Natural killer cell (primary cell): ENCODE measurements around the gene HLA-DPA1. TPM values are rescaled to one million over a fixed set of nuclear protein-coding genes. Genes with fewer than 3 reads are reported as not detected.
A peak's percentile ranks its signal among the peaks of the same experiment; 100 is the strongest.

Experiments used
- ATAC-seq, 3 donors: fragments of 150-1000 bp in 2 of 3; fragments of 200-7000 bp in 1 of 3; cut with Tn5 transposase; 1 replicate in 1 of 3; 2 replicates in 2 of 3; pipeline ENCODE4 v1.10.0; 2021; ENCODE audit warnings: mild to moderate bottlenecking in 2 of 3, moderate library complexity in 2 of 3
- DNase-seq, 2 donors: peaks; one replicate each; pipeline versions ENCODE4 v3.0.0 to v3.0.0-alpha.2; 2013 to 2021; ENCODE audit warnings: mixed read lengths in 1 of 2
- H3K27ac ChIP-seq: one replicate; pipeline ENCODE4 v1.5.1; 2013; ENCODE audit warnings: mild to moderate bottlenecking, low read length
- H3K27me3 ChIP-seq: one replicate; pipeline ENCODE4 v1.6.1; 2013; ENCODE audit warnings: low read length; ENCODE audit not compliant: control insufficient read depth, insufficient read depth
- H3K36me3 ChIP-seq: one replicate; pipeline ENCODE4 v1.6.1; 2013; ENCODE audit warnings: low read length; ENCODE audit not compliant: control insufficient read depth, insufficient read depth
- H3K4me1 ChIP-seq: one replicate; pipeline ENCODE4 v1.6.1; 2013; ENCODE audit warnings: low read length; ENCODE audit not compliant: control insufficient read depth, insufficient read depth
- H3K4me3 ChIP-seq: one replicate; pipeline ENCODE4 v1.5.1; 2013; ENCODE audit warnings: low read length
- H3K9me3 ChIP-seq: one replicate; pipeline ENCODE4 v1.6.1; 2013; ENCODE audit warnings: low read length; ENCODE audit not compliant: control insufficient read depth, insufficient read depth
- H3K27ac Mint-ChIP-seq, 2 donors: one replicate each; pipeline ENCODE4 v1.8.0; 2022; ENCODE audit warnings: mild to moderate bottlenecking in 2 of 2, mixed read lengths in 2 of 2, moderate library complexity in 1 of 2
- H3K27me3 Mint-ChIP-seq, 2 donors: one replicate each; pipeline ENCODE4 v1.8.0; 2022; ENCODE audit warnings: low read depth in 2 of 2, mixed read lengths in 2 of 2
- H3K36me3 Mint-ChIP-seq: one replicate; pipeline ENCODE4 v1.8.0; 2022; ENCODE audit warnings: mixed read lengths
- H3K4me1 Mint-ChIP-seq, 2 donors: one replicate each; pipeline ENCODE4 v1.8.0; 2022; ENCODE audit warnings: mixed read lengths in 2 of 2
- H3K4me3 Mint-ChIP-seq: one replicate; pipeline ENCODE4 v1.8.0; 2022; ENCODE audit warnings: mild to moderate bottlenecking, moderate library complexity, mixed read lengths
- H3K9me3 Mint-ChIP-seq, 2 donors: one replicate each; pipeline ENCODE4 v1.8.0; 2022; ENCODE audit warnings: mixed read lengths in 2 of 2
- WGBS: methylation state at CpG from one replicate; pipeline ENCODE4 v1.1.7; 2013; ENCODE audit warnings: missing lambda C conversion rate; ENCODE audit not compliant: insufficient coverage; 5-methylcytosine and 5-hydroxymethylcytosine counted together
- intact Hi-C: fragments of 100-400 bp; cut with micrococcal nuclease; formaldehyde crosslinking; loops from one replicate; pipeline ENCODE4 v1.14.2; 2022
- total RNA-seq, 4 donors: library from RNA; stranded (reverse); fragments of 120-200 nt in 1 of 4; gene quantifications; one replicate each; pipeline versions ENCODE4 v1.2.3 to v1.2.4, GENCODE V29; 2013 to 2022
- TF ChIP-seq, protein P1 (sequence below): fragments of 200-600 bp; IDR thresholded peaks from one replicate; pipeline ENCODE4 v1.8.0; 2022; ENCODE audit warnings: antibody characterized with exemption

Gene HLA-DPA1
- total RNA-seq, 3 donors from 2014 or later (not counting 1 experiment from before 2014, with no cell fraction given), result 43.1 to 135 (median 73.5) TPM

DNA sequence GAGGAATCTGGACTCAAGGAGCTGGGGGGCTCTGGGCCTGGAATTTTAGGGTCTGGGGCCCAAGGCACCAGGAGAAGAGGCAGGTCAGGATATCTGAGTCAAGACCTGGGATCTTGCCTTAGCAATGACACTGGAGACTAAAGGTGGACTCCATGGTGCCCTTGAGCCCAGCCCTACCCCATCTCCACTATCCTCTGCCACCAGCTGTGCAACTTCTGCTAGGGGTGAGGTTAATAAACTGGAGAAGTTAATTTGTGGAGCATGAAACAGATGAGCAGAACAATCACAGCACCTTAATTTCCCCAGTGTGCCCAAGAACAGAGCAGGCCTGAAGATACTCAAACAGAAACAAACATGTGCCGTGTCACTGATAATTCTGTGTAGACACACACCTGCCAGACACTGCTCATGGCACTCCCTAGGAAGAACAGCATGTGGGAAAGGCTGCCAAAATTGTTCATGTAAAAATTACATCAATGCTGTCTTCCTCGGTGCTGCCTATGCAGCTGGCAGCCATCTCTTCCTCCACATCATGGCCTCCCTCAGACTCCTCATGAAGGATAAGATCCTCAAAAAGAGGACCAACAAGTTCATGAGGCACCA is 5.6 kb upstream of the HLA-DPA1 start:
- no peaks in the 10 kb centered on the region for H3K9me3 ChIP-seq
- H3K4me1 ChIP-seq, result peaks cover 47% of the 10 kb centered on the region
- ATAC-seq (no peak), DNase-seq (no peak)
- Mint-ChIP-seq H3K4me1 (peaks cover 55 to 69% of the 10 kb centered on the region in 2 donors), H3K9me3 (no peaks in the 10 kb centered on the region), H3K4me3 (no peak overlapping the region), H3K27me3 (peaks cover 0 to 11% of the 10 kb centered on the region in 2 donors), H3K27ac (no peak overlapping the region), H3K36me3 (no peaks in the 10 kb centered on the region)
- intact Hi-C loops, result no loop called here
- H3K27ac ChIP-seq, result no peak overlapping the region
- 84% methylated on average over 2 of the region's 2 CpGs for WGBS
- H3K36me3 ChIP-seq, result peaks cover 26% of the 10 kb centered on the region
- no peaks in the 10 kb centered on the region for H3K27me3 ChIP-seq
- H3K4me3 ChIP-seq, result no peak overlapping the region
- TF ChIP-seq, protein P1, sequence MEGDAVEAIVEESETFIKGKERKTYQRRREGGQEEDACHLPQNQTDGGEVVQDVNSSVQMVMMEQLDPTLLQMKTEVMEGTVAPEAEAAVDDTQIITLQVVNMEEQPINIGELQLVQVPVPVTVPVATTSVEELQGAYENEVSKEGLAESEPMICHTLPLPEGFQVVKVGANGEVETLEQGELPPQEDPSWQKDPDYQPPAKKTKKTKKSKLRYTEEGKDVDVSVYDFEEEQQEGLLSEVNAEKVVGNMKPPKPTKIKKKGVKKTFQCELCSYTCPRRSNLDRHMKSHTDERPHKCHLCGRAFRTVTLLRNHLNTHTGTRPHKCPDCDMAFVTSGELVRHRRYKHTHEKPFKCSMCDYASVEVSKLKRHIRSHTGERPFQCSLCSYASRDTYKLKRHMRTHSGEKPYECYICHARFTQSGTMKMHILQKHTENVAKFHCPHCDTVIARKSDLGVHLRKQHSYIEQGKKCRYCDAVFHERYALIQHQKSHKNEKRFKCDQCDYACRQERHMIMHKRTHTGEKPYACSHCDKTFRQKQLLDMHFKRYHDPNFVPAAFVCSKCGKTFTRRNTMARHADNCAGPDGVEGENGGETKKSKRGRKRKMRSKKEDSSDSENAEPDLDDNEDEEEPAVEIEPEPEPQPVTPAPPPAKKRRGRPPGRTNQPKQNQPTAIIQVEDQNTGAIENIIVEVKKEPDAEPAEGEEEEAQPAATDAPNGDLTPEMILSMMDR, result no peak

DNA sequence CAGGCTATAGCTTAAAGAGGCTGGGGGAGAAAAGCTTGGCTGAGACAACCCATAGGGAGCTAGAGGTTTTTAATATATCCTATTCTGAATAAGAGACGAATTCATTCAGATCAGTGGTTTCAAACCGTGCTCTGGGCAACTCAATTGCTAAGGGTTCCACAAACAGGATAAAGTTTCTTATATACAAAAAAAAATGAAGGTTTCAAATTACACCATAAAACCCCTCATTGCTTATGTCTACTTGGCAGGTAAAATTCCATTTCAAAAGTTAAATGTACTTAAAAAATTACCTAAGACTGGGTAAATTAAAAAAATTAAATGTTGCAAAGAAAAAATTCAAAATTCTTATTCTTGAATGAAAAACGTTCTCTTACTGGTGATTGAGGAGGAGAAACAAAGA is 5.0 kb upstream of the HLA-DPA1 start:
- ATAC-seq (no peak), DNase-seq (no peak)
- H3K27me3 ChIP-seq, result no peaks in the 10 kb centered on the region
- peaks cover 0 to 11% of the 10 kb centered on the region in 2 donors for H3K27me3 Mint-ChIP-seq
- no peak overlapping the region for H3K4me3 ChIP-seq
- peaks cover 59 to 73% of the 10 kb centered on the region in 2 donors for H3K4me1 Mint-ChIP-seq
- peaks cover 50% of the 10 kb centered on the region for H3K4me1 ChIP-seq
- no peaks in the 10 kb centered on the region for H3K36me3 Mint-ChIP-seq
- H3K9me3 Mint-ChIP-seq, result no peaks in the 10 kb centered on the region
- no peak overlapping the region for H3K27ac Mint-ChIP-seq
- H3K4me3 Mint-ChIP-seq, result no peak overlapping the region
- WGBS, result 57% methylated on average over 3 of the region's 3 CpGs
- H3K9me3 ChIP-seq, result no peaks in the 10 kb centered on the region
- intact Hi-C loops, result no loop called here
- peaks cover 21% of the 10 kb centered on the region for H3K36me3 ChIP-seq
- TF ChIP-seq, protein P1, result no peak
- H3K27ac ChIP-seq, result no peak overlapping the region

DNA sequence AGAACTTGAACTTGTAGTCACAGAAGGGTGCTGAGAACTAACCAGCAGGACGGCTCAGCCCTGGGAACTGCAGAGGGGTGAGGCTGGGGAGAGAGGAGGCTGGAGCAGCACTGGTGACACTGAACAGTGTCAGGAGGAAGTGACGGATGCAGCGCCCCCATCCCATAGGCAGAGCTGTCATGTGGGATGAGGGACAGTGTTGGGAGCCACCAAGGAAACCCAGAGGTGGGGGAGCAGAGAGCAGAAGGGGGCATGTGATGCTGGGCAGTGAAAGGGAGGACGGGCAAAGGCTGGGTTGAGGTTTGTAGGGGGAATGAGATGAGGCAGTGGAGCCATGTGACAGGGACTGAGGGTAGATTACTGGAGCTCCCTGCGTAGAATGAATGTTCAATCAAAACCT is 4.5 kb upstream of the HLA-DPA1 start:
- DNase-seq (peak in 1 of 2 donors; percentile 32), ATAC-seq (no peak)
- no peaks in the 10 kb centered on the region for H3K27me3 ChIP-seq
- Mint-ChIP-seq H3K4me3 (peak overlapping the region; percentile 76), H3K9me3 (no peaks in the 10 kb centered on the region), H3K27ac (peak overlapping the region in 1 of 2 donors; percentile 3), H3K4me1 (peaks cover 64 to 77% of the 10 kb centered on the region in 2 donors), H3K36me3 (no peaks in the 10 kb centered on the region), H3K27me3 (peaks cover 0 to 11% of the 10 kb centered on the region in 2 donors)
- H3K36me3 ChIP-seq, result peaks cover 16% of the 10 kb centered on the region
- intact Hi-C loops, result no loop called here
- H3K4me3 ChIP-seq, result peak overlapping the region; percentile 16
- no peaks in the 10 kb centered on the region for H3K9me3 ChIP-seq
- TF ChIP-seq, protein P1, result no peak
- 65% methylated on average over 5 of the region's 5 CpGs for WGBS
- no peak overlapping the region for H3K27ac ChIP-seq
- H3K4me1 ChIP-seq, result peaks cover 54% of the 10 kb centered on the region
